ENCODE measurements around the gene RIPOR1. TPM values are rescaled to one million over a fixed set of nuclear protein-coding genes. Genes with fewer than 3 reads are reported as not detected.

The RIPOR1 gene
- total RNA-seq, 1 experiment from 2014 or later: 14.8 TPM

- ATAC-seq (no peak), DNase-seq (no peak)
- Histone ChIP-seq H3K4me1 (ENCODE audit: insufficient read depth, low read length) (peaks cover 23% of the 10 kb centered on the region), H3K36me3 (ENCODE audit: low read depth, low read length) (no peaks in the 10 kb centered on the region), H3K9me3 (ENCODE audit: low read length) (no peaks in the 10 kb centered on the region), H3K4me3 (ENCODE audit: low read length) (no peak overlapping the region), H3F3A (ENCODE audit: low read length, unreplicated experiment) (no peaks in the 10 kb centered on the region), H3K27me3 (ENCODE audit: low read length) (no peaks in the 10 kb centered on the region), H3K4me2 (ENCODE audit: low read length) (no peak overlapping the region), H3K79me2 (ENCODE audit: low read length) (peaks cover 10% of the 10 kb centered on the region), H3K9ac (ENCODE audit: low read length) (no peak overlapping the region), H4K20me1 (ENCODE audit: low read length) (peaks cover 5% of the 10 kb centered on the region; the same call in 1 of the 2 replicates), H3K27ac (ENCODE audit: low read length) (no peak overlapping the region), H3K9me2 (replicated peaks; ENCODE audit: low read length) (no peaks in the 10 kb centered on the region), H2AFZ (ENCODE audit: low read length) (no peak overlapping the region)
- BruUV-seq (replicated peaks): no TSS peak
- POLR2A ChIA-PET (ENCODE audit: unreplicated experiment): no interaction called here
- intact Hi-C loops (cut with micrococcal nuclease): no loop called here
- CTCF ChIA-PET: no interaction called here
- TF ChIP-seq CTCF (conservative IDR thresholded peaks at IDR 0.05; ENCODE audit: low read depth, low read length): no peak
- no peak for TF ChIP-seq EZH2 (IDR thresholded peaks at IDR 0.05; ENCODE audit: low read length, unreplicated experiment)
- no peak for TF ChIP-seq EZH2phosphoT487 (IDR thresholded peaks at IDR 0.05; ENCODE audit: borderline replicate concordance, low read length)
Observed at GRCh38 chr16:67558859-67559258, 30.2 kb downstream of the RIPOR1 start.

- ChIA-PET POLR2A (ENCODE audit: unreplicated experiment) (no interaction called here), CTCF (interaction anchor here (2.3 to 2.5 kb wide), 2 partner anchors 14 to 40 kb away, joined by 17 to 19 read pairs; no protein-coding TSS in a partner anchor)
- Histone ChIP-seq H3K27me3 (ENCODE audit: low read length) (no peaks in the 10 kb centered on the region), H3K9me2 (replicated peaks; ENCODE audit: low read length) (no peaks in the 10 kb centered on the region), H3K9ac (ENCODE audit: low read length) (no peak overlapping the region), H3K4me1 (ENCODE audit: insufficient read depth, low read length) (peaks cover 23% of the 10 kb centered on the region), H3K36me3 (ENCODE audit: low read depth, low read length) (no peaks in the 10 kb centered on the region), H3K4me3 (ENCODE audit: low read length) (peak overlapping the region; percentile 79; the same call in 1 of the 2 replicates), H3F3A (ENCODE audit: low read length, unreplicated experiment) (no peaks in the 10 kb centered on the region), H4K20me1 (ENCODE audit: low read length) (peaks cover 20% of the 10 kb centered on the region), H3K4me2 (ENCODE audit: low read length) (peak overlapping the region; percentile 99), H2AFZ (ENCODE audit: low read length) (no peak overlapping the region), H3K9me3 (ENCODE audit: low read length) (no peaks in the 10 kb centered on the region), H3K79me2 (ENCODE audit: low read length) (peaks cover 30% of the 10 kb centered on the region), H3K27ac (ENCODE audit: low read length) (no peak overlapping the region; the same call in 1 of the 2 replicates)
- ATAC-seq (no peak), DNase-seq (peak; percentile 17)
- intact Hi-C loops (cut with micrococcal nuclease): no loop called here
- TF ChIP-seq EZH2 (IDR thresholded peaks at IDR 0.05; ENCODE audit: low read length, unreplicated experiment): no peak
- no peak for TF ChIP-seq CTCF (conservative IDR thresholded peaks at IDR 0.05; ENCODE audit: low read depth, low read length)
- TF ChIP-seq EZH2phosphoT487 (IDR thresholded peaks at IDR 0.05; ENCODE audit: borderline replicate concordance, low read length): no peak
- BruUV-seq (replicated peaks): no TSS peak
Observed at GRCh38 chr16:67560827-67561342, 32.3 kb downstream of the RIPOR1 start.

GRCh38 chr16:67561501-67561823 is 32.8 kb downstream of the RIPOR1 start:
- Histone ChIP-seq H4K20me1 (ENCODE audit: low read length) (peaks cover 23% of the 10 kb centered on the region), H3K9ac (ENCODE audit: low read length) (peak overlapping the region; percentile 98), H3F3A (ENCODE audit: low read length, unreplicated experiment) (no peaks in the 10 kb centered on the region), H3K36me3 (ENCODE audit: low read depth, low read length) (no peaks in the 10 kb centered on the region), H3K9me2 (replicated peaks; ENCODE audit: low read length) (no peaks in the 10 kb centered on the region), H3K4me2 (ENCODE audit: low read length) (peak overlapping the region; percentile 99), H3K27me3 (ENCODE audit: low read length) (no peaks in the 10 kb centered on the region), H3K79me2 (ENCODE audit: low read length) (peaks cover 36% of the 10 kb centered on the region), H3K27ac (ENCODE audit: low read length) (peak overlapping the region; percentile 74), H3K4me3 (ENCODE audit: low read length) (peak overlapping the region; percentile 79), H3K4me1 (ENCODE audit: insufficient read depth, low read length) (peaks cover 17% of the 10 kb centered on the region), H3K9me3 (ENCODE audit: low read length) (no peaks in the 10 kb centered on the region), H2AFZ (ENCODE audit: low read length) (peak overlapping the region; percentile 87)
- ATAC-seq: no peak
- DNase-seq: no peak
- TF ChIP-seq EZH2 (IDR thresholded peaks at IDR 0.05; ENCODE audit: low read length, unreplicated experiment) (no peak), EZH2phosphoT487 (IDR thresholded peaks at IDR 0.05; ENCODE audit: borderline replicate concordance, low read length) (no peak), CTCF (conservative IDR thresholded peaks at IDR 0.05; ENCODE audit: low read depth, low read length) (no peak)
- ChIA-PET CTCF (interaction anchor here (2.3 to 2.5 kb wide), 2 partner anchors 14 to 40 kb away, joined by 17 to 19 read pairs; no protein-coding TSS in a partner anchor), POLR2A (ENCODE audit: unreplicated experiment) (interaction anchor here (0.8 kb wide), 1 partner anchor 98 kb away, joined by 3 read pairs; the partner anchor contains the start of gene ACD)
- BruUV-seq (replicated peaks): TSS peak; percentile 74
- intact Hi-C loops (cut with micrococcal nuclease): no loop called here

All from PC-3 (cell line).